PC-9 (cell line): ENCODE data around the gene CD99.

Experiments
- EZH2 ChIP-seq: fragments of 200-600 bp; sonication (generic); IDR thresholded peaks from 2 replicates; pipeline ENCODE4 v1.8.0; 2017; ENCODE audit warnings: antibody characterized with exemption, low read depth
- TF ChIP-seq, protein P1 (sequence below): fragments of 200-600 bp; sonication (generic); conservative IDR thresholded peaks from 2 replicates; pipeline ENCODE4 v1.6.1; 2017; ENCODE audit warnings: mixed run types, antibody characterized with exemption, mild to moderate bottlenecking, moderate library complexity

DNA sequence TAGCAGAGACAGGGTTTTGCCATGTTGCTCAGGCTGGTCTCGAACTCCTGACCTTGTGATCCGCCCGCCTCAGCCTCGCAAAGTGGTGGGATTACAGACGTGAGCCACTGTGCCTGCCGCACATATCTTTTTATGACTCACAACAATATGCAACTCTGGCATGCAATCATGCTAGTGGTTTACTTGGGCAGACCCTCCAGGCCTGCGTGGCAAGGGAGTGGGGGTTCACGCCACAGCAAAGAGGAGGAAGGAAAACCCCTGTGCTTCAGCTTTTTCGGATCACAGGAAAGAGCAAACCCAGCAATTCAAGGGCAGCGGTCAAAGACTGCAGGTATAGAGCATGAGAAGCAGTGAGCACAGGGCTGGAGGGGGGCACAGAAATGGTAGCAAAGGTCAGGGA is 48.3 kb upstream of the CD99 start:
- TF ChIP-seq, protein P1, sequence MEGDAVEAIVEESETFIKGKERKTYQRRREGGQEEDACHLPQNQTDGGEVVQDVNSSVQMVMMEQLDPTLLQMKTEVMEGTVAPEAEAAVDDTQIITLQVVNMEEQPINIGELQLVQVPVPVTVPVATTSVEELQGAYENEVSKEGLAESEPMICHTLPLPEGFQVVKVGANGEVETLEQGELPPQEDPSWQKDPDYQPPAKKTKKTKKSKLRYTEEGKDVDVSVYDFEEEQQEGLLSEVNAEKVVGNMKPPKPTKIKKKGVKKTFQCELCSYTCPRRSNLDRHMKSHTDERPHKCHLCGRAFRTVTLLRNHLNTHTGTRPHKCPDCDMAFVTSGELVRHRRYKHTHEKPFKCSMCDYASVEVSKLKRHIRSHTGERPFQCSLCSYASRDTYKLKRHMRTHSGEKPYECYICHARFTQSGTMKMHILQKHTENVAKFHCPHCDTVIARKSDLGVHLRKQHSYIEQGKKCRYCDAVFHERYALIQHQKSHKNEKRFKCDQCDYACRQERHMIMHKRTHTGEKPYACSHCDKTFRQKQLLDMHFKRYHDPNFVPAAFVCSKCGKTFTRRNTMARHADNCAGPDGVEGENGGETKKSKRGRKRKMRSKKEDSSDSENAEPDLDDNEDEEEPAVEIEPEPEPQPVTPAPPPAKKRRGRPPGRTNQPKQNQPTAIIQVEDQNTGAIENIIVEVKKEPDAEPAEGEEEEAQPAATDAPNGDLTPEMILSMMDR = no peak
- TF ChIP-seq EZH2 = no peak
